OCI-M2 (cell line): Measurements from ENCODE around the gene AGO4.
A peak's percentile ranks its signal among the peaks of the same experiment; 100 is the strongest.
"Not testable (repeated sequence)": the region's sequence is repeated elsewhere in the genome, so short reads cannot be mapped to it uniquely, and the experiment has no call there.

ENCODE experiments used
- DNase-seq: peaks from one replicate; lab custom pipeline; 2025; ENCODE audit not compliant: unreplicated experiment; lab: John Stamatoyannopoulos, UW

AGO4 gene

DNA sequence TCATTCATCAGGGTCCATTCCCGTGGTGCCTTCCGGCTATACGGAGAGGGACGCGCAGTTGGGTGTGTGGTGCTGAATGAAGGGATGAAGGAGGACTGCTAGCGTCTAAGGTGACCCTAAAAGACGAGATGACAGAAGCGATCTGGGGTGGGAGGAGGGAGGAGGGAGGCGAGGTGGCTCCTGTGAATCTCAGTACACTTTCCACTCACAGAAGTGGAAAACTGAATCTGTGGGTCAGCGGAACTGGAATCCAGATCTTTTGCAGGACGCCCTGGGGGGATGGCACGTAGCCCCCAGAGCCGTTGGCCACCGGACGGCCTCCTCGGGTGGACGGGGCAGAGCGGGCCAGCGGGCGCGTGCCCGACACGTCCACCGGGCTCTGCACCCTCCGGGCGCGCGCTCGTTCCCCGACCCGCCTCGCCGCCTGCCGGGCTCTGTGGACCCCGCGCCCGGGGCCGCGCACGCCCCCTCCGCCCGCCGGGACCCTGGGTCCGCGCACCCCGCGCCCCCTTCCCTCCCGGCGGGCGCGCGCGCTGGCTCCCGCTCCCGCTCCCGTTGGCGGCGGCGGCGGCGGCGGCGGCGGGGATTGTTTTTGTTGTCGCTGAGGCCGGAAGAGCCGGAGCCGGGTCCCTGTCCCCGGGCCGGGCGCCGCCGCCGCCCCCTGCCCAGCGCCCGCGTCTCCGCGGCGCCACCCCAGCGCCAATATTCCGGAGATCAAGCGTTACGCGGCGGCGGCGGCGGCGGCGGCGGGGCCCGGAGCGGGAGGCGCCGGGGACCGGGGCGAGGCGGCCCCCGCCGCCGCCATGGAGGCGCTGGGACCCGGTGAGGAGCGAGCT lies at the start of gene AGO4:
Gene AGO4 (plus strand): TSS at position 403 of the 836 bp plus-strand sequence. CDS start 401 bp downstream, at position 804.
- DNase-seq: no peak

DNA sequence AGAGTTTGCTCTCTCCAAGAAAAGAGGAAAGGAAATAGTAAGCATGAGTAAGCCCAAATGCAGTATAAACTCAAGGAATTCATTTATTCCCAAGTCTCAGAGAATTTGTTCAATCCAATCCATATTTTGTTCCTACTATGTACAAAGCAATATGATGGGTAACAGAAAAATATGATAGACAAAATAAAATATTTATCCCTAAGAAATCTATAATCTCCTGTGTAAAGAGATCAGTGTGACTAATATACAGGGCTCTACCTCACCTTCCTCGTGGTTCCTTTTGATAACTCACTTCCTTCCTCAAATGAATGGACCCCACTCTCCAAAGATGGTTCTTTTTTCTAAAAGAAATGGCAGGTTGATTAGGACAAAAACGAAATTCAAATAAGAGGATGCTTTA lies 45.7 kb upstream of the AGO4 start:
- DNase-seq: no peak

DNA sequence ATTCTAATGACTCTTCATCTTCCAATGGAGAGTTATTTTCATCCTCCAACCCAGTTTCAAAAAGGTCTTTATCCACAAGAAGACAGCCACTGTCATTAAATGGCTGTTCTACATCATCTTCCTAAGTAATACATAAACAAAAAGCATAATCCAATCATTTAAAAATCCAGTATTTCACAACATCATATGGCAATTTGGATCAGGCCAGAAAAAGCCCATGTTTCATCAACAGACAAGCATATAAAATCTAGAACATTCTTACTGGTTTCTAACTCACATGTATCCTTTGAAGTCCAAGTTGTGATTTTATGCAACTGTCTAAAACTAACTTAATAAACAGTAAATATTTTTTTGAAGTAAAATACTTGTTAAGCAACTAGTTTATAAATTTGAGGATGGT lies 44.6 kb upstream of the AGO4 start:
- DNase-seq: no peak

- no peak for DNase-seq
These were observed 43.5 kb upstream of the AGO4 start for GRCh38 chr1:35764283-35764682.

- no peak for DNase-seq
These were observed 39.2 kb upstream of the AGO4 start for GRCh38 chr1:35768350-35769187.

- peak; percentile 54 for DNase-seq
These were observed 38.5 kb upstream of the AGO4 start for GRCh38 chr1:35769188-35769758.

DNA sequence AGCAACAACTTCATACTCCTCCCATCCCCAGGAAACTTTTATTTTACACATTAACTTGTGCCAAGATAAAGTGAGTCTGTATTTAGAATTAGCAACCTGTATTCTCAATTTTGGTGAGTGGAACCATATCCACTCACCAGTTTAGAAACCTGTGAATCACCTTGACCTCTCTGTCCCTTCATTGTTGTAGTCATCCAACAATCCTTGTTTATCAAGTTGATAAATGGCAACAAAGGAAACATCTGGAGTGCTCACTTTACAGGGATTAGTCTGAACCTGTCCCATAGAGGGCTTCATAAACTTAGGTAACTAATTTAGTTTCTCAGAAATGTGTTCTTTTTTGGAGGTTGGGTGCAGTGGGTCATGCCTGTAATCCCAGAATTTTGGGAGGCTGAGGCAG lies 34.1 kb upstream of the AGO4 start:
- DNase-seq: no peak

- not testable (repeated sequence) for DNase-seq
These were observed 31.6 kb upstream of the AGO4 start for GRCh38 chr1:35776172-35776571.

- no peak for DNase-seq
These were observed 30.7 kb upstream of the AGO4 start for GRCh38 chr1:35777109-35777508.

DNA sequence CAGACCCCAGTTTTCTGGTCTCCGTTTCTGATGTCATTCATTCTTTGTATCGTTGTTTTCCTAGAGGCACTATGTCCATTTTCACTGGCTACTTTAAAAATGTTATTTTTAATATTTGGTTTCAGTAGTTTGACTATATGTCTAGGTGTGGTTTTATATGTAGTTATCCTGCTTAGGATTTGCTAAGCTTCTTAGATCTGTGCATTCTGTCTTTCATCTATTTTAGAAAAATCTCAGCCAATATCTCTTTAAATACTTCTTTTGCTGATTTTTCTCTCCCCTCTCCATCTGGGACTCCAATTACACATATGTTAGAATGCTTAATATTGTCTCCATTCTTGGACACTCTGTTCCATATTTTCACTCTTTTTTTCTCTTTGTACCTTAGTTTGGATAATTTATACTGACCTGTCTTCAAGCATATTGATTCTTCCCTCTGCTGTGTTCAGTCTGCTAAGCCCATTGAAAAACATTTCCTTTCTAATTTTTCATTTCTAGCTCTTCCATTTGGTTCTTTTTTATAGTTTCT lies 24.7 kb upstream of the AGO4 start:
- DNase-seq: no peak

- not testable (repeated sequence) for DNase-seq
These were observed 23.5 kb upstream of the AGO4 start for GRCh38 chr1:35784364-35784763.

DNA sequence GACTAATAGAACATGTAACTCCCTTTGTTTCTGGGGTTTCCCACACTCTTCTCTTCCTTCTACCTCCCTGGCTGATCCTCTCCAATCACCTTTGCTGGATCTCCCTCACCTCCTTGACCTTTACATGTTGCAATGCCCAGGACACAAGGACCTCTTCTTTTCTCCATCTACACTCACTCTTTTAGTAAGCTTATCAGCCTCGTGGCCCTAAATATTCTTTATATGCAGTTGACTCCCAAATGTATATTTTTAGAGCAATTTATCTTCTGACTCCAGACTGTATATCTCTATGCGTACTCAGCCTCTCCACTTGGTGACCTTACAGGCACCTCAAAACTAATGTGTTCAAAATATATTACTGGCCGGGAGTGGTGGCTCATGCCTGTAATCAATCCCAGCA lies 19.7 kb upstream of the AGO4 start:
- no peak for DNase-seq

DNA sequence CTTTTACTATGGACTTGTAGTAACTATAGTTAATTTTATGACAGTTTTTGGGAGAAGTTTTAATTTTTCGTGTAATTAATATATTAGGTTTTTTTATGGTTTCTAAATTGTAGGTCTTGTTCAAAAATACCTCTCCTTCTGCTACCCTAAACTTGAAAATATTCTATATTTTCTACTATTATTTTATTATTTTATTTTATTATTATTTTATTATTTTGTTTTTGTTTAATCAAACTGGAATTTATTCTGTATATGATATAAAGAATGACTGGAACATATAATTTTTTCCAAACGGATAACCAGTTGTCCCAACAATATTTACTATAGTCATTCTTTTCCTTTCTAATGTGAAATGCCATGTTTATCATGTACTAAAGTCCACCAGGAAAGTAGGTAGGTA lies 17.1 kb upstream of the AGO4 start:
- no peak for DNase-seq

DNA sequence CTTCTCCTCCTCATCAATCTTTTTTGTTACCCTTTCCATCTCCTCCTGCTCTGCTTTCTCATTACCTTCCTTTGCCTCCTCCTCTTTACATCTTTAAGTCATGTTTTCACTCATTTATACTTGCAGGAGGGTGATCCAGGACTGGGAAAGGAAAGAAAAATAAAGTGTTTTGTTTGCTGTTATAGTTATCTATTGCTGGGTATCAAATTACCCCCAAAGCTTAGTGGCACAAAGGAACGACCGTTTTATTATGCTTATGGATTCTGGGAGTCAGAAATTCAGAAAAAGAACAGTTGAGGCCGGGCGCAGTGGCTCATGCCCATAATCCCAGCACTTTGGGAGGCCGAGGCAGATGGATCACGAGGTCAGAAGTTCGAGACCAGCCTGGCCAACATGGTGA lies 12.5 kb upstream of the AGO4 start:
- no peak for DNase-seq

DNA sequence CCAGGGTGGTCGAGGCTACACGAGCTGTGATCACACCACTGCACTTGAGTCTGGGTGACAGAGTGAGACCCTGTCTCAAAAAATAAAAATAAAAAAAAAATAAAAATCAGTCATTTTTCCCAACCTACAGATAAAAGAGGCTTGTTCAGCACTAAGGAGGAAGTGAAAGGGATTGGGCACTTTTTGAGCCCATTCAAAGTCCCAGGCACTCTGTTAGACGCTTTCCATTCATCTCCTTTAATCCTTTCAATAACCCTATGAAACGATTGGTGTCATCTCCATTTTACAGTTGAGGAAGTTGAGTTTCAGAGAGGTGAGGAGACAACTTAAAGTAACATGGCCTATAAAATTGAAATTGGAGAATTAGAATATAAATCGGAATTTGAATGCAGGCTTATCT lies 10.4 kb upstream of the AGO4 start:
- DNase-seq: no peak

- DNase-seq: not testable (repeated sequence)
These were observed 9.8 kb upstream of the AGO4 start for GRCh38 chr1:35798019-35798418.

- not testable (repeated sequence) for DNase-seq
These were observed 7.5 kb upstream of the AGO4 start for GRCh38 chr1:35800167-35800887.

DNA sequence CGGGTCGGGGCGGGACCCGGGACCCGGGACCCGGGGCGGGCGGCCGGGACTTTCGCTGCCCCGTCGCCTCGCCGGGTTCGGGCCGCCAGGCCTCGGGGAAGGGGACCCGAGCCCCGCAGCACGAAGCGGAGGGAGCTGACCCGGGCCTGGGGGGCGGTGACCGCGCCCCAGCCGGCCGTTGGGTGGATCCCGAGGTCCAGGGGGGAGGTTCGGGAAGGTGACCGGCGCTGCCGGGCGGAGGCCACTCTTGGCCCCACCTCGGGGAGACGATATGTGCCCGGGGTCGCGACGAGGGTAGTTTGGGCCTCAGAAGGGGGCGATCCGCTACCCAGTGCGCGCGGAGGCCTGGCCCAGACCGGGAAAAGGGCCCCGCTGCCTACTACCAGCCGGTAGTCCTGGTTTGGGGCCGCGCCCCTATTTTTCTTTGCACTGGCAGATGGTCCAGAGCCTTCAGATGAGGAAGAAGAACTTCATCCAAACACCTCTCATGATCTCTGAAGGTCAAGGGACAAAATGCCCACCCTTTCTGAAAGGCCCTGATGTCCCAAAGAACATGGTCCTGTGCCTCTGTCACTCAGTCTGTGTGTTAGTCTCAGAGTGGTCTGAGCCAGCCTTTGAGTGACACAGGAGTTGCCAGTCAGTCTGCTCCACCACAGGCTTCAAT lies 766 bp downstream of the AGO4 start:
- no peak for DNase-seq

DNA sequence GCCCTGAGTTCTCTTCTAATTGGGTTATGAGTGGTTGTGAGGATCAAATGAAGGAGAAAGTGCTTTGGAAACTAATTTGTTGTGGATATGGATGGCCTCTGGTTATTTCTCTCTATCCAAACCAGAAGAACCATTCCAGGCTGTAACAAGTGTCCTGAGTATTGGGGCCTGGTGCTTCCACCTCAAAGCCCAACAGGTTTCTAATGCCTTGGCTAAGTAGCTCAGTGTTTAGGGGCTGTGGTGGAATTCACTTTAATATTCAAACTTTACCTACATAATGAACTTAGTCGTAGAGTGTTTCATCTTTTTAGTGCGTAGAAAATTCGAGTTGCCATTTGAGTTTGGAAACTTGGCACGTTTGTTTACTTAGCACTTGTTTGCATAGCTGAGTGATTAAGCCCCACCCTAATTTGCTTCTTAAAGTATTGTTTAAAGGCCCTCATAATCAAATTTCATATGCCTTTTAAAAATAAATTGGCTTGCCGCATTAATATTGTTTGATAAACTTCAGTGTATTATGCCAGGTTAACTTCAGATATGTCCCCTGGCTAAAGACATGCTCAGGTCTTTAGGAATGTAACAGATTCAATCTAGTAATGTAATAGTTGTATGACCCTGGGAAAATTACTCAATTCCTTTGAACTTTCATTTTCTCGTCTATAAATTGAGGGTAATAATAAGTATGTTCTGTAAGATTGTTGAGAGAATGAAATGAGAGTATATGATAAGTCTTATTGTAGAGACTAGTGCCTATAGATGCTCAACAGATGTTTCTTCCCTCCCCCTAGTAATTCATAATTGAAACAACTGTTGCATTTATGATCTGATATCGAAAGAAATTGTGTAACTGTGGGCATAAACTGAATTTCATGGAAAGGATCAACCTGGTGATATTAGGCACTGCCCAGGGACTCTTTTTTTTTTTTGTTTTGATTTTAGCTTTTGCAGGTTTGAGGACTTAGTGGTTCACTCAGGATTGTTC lies 1.6 kb downstream of the AGO4 start:
- no peak for DNase-seq
